SHP77 (cell line): ENCODE measurements around the gene ARRB1.

Experiments used
- DNase-seq, 2 experiments: peaks; one replicate each; lab custom pipeline; 2025; lab: John Stamatoyannopoulos, UW

Gene ARRB1

GRCh38 chr11:75254326-75254725 is 97.1 kb downstream of the ARRB1 start:
- DNase-seq: no peak

GRCh38 chr11:75249704-75250103 is 101.8 kb downstream of the ARRB1 start:
- DNase-seq: no peak

GRCh38 chr11:75248924-75249256 is 102.6 kb downstream of the ARRB1 start:
- DNase-seq: no peak

- no peak for DNase-seq
These were observed 104.7 kb downstream of the ARRB1 start for GRCh38 chr11:75246671-75247350.

- no peak for DNase-seq
These were observed 105.3 kb downstream of the ARRB1 start for GRCh38 chr11:75246006-75246670.

- DNase-seq: no peak
These were observed 106.0 kb downstream of the ARRB1 start for GRCh38 chr11:75245356-75246005.

- no peak for DNase-seq
These were observed 107.2 kb downstream of the ARRB1 start for GRCh38 chr11:75244052-75244814.

- DNase-seq: no peak
These were observed 108.5 kb downstream of the ARRB1 start for GRCh38 chr11:75242722-75243600.

- no peak for DNase-seq
These were observed 109.4 kb downstream of the ARRB1 start for GRCh38 chr11:75241906-75242644.

- peak; percentile 83 to 85 for DNase-seq
These were observed 110.2 kb downstream of the ARRB1 start for GRCh38 chr11:75241036-75241905.

GRCh38 chr11:75240311-75241035 is 111.0 kb downstream of the ARRB1 start, which contains the start of gene TPBGL:
TSS of gene TPBGL (plus strand) at chr11:75240774. CDS start at chr11:75241050, 276 bp downstream.
- no peak for DNase-seq

GRCh38 chr11:75239531-75240290 is 111.8 kb downstream of the ARRB1 start:
- no peak for DNase-seq

GRCh38 chr11:75238595-75239440 is 112.6 kb downstream of the ARRB1 start:
- DNase-seq: no peak

GRCh38 chr11:75237050-75237449 is 114.4 kb downstream of the ARRB1 start:
- DNase-seq: no peak

GRCh38 chr11:75236062-75236461 is 115.4 kb downstream of the ARRB1 start:
- DNase-seq: no peak

GRCh38 chr11:75233754-75234172 is 117.7 kb downstream of the ARRB1 start:
- DNase-seq: no peak

- no peak for DNase-seq
These were observed 120.8 kb downstream of the ARRB1 start for GRCh38 chr11:75230621-75231020.
